ENCODE measurements around the gene SARS1. TPM values are rescaled to one million over a fixed set of nuclear protein-coding genes. Genes with fewer than 3 reads are reported as not detected.

SARS1 gene
- total RNA-seq, 1 donor from 2014 or later, result 154 TPM

DNA sequence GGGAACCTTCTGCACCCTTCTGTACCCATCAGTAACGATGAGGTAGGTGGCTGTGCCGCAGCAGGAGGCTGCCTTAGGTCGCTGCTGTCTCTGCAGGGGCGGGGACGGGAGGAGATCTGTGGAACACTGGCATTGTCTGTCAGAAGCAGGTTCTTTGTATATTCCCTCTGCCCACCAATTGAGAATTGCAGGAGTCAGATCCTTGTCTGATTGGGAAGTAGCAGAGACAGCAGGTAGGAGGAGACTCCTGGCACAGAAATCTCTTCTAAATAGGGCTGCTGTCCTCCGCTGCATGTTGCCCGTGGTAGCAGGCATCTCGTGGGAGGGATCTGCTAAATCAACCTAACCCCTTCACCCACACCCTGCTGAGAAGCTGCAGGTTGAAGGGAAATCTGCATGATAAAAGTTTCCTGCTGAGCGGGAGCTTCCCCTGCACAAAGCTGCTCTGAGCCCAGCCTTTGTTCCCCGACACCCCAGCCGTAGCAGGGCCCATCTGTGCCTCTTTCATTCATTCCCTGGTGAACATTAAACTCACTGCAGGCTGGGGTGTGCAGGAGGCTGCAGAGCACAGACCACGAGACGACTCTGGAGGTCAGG is 15.9 kb downstream of the SARS1 start:
- ATAC-seq, result no peak

DNA sequence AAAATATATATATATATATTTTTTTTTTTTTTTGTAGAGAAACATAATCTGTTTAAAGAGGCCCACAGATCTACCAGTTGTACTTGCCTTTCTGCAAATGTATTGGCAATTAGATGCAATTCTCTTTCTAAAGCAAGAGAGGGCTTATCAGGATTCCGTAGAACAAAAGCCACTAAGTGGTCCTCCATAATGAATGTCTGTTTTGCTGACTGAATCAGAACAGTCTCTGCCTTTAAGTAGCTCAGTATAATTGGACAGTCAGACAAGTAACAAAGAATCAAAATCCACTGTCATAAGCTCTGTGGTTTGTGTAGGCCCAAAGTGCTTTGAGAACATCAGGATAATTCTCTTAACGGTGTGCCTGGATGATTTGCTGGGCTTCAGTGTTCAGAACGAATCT is 17.3 kb downstream of the SARS1 start:
- no peak for ATAC-seq

DNA sequence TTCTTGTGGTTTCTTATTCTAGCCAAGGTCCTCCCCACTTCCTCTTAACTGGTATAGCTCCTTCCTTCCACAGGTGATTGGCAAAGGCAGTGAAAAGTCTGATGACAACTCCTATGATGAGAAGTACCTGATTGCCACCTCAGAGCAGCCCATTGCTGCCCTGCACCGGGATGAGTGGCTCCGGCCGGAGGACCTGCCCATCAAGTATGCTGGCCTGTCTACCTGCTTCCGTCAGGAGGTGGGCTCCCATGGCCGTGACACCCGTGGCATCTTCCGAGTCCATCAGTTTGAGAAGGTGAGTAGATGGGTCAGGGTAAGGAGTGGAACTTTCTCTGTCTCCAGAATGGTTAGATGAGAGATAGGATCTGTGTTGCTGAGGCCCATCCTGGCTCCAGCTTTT is 21.4 kb downstream of the SARS1 start:
- no peak for ATAC-seq

DNA sequence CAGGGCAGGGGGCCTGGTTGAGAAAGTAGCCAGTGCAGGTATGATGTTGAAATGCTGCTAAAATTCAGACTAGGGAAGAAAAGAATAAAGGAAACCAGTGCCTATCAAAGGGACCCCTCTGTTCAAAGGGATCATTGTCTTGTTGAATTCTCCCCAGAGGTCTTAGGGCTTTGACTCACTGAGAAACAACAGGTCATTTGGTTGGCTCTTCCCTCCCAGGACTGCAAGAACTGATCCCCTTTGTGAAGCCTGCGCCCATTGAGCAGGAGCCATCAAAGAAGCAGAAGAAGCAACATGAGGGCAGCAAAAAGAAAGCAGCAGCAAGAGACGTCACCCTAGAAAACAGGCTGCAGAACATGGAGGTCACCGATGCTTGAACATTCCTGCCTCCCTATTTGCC is 23.8 kb downstream of the SARS1 start:
- no peak for ATAC-seq

DNA sequence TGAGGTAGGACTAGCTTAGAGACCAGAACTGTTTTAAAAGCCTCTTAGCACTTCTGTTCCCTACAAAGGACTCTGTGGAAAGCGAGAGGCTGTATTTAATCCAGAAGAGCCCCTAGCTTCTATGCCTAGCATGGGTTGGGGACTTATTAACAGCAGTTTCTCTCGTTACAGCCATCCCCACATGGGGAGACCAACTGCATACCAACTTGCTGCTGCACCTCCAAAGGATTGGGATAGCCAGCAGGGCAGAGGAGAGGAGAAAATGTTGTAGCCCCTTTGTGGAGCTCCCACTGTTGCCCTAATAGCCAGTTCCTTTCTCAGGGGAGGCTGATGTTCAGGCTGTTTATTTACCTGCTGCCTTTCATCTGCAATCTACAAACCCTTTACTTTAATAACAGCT is 24.7 kb downstream of the SARS1 start:
- ATAC-seq, result no peak

DNA sequence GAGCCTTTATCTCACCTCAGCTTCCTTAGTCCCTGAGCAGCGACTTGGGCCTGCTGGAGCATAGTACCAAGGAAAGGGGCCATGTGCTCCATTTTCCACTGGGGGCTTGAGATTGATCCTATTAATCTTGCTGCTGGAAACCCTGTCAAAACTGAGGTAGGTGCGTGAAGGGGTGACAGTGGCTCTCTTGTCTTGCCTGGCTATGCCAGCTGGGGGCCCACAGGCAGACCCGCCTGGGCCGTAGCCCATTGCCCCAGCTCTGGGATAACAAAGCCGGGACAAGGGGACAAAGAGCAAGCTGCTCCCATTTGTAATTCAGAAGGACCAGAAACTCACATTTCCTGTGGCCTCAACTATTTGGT is 25.3 kb downstream of the SARS1 start:
- ATAC-seq, result no peak

DNA sequence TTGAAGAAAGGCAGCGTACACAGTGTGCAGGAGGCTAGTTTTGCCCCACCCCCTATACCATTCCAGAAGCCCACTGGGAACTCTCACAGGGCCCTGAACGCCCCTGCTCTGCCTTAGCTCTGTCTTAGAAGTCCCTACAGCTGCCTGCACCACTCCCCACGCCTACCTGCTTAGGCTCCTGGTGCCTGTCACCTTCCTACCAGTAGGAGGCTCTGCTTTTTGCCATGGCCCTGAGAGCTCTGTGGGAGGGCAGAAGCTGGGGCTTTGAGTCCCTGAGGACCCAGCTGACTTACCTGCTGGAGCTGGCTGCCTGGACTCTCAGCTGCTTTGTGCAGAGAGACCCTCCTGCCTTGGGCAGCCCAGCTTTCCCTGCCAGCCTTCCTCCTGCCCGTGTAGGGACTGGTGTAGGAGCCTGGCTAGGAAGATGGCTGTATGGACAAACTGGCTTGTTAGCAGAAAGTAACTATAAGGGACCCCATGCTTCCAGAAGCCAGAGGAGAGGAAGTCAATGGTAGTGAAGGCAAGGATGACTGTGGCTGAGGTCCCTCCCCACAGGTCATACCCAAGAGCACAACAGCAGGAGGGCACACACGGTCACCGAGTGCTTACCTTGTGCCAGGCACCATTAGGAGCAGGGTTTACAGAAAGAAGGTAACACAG is 25.8 kb downstream of the SARS1 start:
- ATAC-seq, result peak; percentile 59

DNA sequence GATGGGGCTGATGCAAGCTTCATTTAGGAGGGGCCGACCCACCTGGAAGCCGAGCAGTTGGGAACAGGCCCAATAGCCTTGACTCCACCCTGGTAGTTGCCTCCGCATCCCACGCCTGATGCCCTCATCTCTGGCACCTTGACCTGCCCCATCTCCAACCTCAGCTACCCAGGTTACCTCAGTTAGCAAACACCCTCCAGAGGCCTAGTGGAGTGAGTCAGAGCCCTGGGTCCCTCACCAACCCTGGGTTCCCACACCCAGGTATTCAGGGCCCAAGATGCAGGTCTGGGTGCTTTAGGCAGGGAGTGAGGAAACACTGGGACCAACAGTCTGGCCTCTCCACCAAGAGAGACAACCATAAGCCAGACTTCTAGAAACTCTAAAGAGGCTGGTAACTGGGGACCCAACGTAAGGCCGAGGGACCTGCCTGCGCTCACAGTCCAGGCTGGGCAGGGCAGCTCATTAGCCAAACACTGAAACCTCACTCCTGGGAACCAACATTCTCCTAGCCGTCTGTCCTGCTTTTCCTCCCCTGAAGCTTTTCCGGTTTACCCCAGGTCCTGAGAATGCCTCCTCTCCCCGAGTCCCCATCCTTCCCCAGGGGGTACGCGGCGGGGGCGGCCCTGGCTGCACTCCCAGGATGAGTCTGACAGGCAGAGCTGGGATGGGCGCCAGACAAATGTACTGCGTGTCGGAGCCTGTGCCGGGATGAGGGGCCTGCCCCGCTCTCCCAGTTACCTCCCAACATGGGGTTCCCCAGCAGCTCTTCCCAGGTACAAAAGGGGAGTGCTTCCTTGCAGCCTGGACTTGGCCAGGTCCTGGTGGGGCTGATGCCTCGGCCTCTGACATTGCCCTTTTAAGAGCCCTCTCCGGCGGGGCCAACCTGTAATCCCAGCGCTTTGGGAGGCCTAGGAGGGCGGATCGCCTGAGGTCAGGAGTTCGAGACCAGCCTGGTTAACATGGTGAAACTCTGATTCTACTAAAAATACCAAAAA is 26.7 kb downstream of the SARS1 start:
- ATAC-seq, result peak; percentile 83

DNA sequence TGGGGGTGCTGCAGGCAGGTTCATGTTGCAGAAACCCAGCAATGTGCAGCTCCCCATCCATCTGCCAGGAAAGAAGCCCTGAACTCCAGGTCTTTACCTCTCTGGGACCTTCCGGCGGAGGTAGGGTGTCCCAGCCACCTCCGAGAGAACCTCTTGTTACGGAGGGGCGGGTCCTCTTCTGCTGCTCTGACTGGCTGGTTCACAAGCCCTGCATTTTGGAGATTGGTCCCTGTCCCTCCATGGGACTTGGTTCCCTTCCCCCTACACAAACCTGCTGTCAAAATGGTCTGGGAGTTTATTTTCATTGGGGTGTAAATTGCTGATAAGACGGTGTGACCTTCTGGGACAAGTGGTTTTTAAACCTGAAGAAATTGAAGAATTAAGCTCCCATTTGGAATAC is 27.6 kb downstream of the SARS1 start:
- ATAC-seq, result no peak

DNA sequence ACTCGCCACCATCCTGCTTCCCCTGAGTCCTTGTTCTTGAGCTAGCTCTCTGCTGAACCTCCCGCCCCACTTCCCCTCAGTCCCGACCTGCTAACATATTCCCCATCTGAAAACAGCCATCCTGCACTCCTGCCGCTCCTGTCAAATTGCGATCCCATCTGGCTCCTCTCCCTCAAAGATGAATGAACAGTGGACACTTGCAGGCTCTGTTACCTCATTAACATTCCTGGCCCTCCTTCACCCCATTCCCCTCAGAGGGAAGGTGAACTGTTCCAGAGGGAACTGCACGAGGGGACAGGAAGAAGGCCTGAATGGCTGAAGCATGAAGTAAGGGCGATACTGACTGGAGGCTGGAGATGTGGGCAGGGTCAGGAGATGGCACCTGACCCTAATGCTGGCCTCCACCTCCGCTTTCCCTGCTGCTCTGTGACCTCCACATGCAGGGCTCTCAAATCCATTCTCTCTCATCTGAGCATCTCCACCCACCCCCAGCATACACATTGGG is 28.2 kb downstream of the SARS1 start:
- no peak for ATAC-seq

DNA sequence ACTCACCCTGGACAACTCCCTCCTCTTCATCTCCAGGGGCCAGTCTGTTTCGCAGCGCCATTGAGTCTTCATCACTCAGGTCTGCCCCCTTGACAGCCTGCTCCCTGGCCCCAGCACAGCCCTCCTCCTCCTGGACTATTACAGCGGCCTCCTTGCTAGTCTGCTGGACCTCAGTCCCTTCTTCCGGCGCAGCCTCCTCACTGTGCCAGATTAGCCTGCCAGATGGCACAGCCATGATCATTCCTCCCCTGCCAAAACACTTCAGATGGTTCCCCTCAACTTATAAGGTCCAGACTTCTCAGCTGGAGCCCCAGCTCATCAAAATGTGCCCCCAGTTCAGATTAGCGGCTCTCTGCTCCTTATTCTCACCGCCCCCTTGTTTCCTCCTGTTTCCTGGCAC is 28.7 kb downstream of the SARS1 start:
- no peak for ATAC-seq

DNA sequence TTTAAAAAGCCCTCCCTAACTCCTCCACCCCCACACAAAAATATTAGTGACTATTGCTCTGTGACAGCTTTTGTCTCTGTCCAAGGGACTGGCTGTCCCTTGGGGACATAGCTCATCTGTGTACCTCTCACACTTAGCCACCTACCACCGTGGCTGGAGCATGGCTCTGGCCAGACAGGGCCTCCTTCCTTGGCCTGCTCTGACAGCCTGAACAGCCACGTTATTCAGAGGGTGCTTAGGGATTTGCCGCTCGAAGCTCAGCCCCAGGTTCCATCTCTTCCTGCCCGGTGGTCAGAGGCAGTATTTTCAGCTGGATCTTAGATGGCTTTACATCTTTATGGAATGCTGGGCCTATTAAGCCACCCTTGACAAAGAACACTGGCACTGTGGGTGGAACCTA is 29.5 kb downstream of the SARS1 start:
- no peak for ATAC-seq

DNA sequence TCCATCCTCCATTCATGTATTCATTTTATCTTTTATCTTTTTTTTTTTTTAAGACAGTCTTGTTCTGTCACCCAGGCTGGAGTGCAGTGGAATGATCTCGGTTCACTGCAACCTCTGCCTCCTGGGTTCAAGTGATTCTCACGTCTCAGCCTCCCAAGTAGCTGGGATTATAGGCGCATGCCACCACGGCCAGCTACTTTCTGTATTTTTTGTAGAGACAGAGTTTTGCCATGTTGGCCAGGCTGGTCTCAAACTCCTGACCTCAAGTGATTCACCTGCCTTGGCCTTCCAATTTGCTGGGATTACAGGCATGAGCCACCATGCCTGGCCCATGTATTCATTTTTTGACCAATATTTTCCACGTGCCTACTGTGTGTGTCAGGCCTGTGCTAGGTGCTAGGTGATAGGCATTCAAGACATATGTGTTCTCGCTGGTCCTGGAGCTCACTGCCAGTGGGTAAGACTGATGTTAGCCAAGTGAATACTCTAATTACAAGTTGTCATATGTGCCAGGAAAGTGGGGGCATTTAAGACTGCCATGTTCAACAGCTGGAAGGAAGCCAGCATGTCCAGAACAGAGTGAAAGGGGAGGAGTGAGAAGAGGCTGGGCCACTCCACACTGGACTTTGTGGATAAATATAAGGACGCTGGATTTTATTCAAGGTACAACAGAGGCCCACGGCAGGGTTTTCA is 30.3 kb downstream of the SARS1 start:
- no peak for ATAC-seq

DNA sequence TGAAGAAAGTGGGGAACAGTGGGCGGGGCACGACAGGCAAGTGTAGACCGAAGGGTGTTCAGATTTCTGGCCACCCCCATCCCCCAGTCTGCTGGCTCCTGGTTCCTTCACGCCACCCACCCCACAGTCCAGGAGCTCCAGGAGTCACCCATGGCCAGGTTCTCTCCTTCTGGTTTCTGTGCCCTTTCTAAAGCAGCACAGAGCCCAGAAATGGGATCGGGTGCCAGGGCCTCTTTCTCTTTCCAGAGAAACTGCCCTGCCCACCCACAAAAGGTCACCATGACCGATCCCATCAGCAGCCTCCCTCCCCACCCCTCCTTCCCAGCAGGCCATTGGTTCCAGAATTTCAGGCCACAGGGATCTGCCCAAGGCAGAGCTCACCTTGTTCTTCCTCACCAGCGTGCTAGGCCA is 32.4 kb downstream of the SARS1 start:
- ATAC-seq, result no peak

DNA sequence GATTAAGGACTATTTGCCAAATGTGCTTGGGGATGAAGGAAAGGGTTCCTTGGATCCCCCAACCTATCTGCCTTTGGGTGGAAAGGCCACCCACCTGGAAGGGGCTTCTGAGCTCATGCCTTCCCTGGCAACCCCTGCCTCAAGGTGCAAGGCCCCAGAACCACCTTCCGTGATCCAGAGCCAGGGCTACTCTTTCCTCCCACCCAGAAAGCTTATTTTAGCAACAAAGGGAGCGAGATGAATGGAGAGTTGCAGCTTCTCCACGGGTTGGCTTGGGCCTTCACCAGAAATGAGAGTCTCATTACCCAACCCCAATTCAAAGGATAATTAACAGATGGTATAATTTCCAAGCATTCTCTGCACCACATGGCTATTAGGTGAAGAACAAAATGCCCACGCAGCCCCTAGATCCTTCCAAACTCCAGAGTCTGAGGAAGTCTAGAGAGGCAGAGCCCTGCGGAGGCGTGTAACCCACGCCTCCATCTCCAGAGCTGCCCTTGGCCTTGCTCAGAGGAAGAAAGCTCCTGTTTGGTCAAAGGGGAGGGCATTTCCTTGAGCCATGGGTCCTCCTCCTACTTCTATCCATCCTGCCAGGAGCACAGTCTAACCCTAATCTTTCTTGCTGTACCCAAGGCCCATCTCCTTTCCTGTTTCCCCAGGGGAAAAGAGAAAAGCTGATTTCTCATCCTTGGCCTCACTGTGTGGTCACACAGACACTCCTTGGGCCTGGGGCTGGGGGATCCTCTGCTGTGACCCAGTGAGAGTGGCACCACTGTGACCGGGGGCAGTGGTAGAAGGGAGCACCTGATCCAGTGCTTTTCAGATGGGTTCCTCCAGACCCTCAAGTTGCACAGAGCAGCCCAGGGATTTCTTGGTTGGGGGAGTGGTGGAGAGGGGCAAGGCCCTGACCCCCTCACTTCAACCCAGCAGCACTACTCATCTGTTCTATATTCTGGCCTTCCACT is 34.0 kb downstream of the SARS1 start:
- no peak for ATAC-seq

DNA sequence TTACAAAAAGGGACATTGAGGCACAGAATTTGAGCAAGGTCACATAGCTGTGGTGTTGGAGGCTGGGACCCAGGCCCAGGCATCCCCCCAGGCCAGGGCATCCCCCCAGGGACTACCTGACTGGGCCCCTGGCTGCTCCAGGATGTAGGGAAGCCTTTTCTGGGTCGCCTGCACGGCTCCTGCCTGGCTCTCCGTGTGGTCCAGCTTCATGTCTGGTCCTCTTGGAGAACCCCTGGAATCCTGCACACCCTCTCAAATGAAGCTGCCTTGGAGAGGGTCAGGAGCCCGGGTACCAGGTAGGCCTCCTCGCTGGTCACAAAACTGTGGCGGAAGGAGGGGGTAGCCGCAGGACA is 34.7 kb downstream of the SARS1 start:
- no peak for ATAC-seq

DNA sequence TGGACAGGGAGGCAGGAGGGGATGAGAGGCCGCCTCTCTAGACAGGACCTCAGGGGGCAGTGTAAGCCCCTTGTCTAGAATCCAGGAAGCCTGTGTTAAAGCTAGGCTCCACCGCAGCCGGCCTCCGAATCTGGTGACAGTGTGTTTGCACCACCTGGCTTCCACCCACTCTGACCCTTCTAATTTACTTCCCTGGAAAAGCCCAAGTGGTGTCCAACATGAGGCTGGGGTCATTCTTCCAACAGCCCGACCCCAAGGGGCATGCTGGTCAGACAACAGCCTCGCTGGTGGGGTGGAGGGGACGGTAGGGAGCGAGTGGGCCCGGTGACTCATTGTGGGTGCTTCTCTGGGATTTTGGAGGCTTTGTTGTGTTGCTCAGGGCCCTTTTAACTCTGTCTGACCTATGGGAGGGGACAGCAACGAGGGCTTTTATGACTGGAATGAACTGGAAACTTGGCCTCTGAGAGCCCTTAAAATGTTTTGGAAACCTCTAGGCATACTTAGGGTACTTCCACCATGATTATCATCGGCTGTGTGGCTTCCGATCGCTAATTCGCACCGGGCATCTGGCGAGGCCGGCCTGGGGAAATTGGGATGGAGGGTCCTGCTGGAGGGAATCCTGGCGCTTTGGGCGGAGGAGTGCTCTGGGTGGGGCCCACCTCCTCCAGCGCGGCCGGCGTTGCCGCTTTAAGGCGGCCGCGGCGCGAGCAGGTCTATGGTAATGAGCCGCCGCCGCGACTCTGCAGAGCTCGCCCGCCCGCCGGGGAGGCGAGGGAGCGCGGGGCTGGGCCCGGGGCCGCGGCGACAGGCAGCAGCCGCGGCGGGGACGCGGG is 35.3 kb downstream of the SARS1 start, which contains the start of gene CELSR2:
CELSR2 (plus strand) TSS at position 743 of the 833 bp plus-strand sequence. CDS start 541 bp downstream, outside the sequence.
- ATAC-seq, result peak; percentile 55

DNA sequence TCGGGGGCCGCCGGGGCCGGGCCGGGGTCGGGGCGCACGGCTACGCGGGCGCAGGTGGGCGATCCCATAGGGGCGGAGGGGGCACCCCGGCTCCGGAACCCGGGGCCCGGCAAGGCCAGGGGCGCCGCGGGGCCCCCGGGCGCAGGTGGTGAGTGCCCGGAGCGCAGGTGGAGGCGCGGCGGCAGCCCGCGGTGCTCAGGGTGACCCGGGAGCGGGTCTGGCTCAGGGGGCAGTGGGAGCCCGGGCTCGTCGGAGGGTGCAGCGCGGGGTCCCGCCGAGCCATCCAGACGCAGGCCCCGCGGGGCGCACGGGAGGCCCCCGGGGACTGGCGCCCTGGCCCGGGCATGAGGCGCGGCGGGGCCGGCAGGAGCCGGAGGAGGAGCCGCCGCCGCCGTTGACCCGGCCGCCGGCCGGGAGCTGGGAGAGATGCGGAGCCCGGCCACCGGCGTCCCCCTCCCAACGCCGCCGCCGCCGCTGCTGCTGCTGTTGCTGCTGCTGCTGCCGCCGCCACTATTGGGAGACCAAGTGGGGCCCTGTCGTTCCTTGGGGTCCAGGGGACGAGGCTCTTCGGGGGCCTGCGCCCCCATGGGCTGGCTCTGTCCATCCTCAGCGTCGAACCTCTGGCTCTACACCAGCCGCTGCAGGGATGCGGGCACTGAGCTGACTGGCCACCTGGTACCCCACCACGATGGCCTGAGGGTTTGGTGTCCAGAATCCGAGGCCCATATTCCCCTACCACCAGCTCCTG is 36.1 kb downstream of the SARS1 start:
- no peak for ATAC-seq

DNA sequence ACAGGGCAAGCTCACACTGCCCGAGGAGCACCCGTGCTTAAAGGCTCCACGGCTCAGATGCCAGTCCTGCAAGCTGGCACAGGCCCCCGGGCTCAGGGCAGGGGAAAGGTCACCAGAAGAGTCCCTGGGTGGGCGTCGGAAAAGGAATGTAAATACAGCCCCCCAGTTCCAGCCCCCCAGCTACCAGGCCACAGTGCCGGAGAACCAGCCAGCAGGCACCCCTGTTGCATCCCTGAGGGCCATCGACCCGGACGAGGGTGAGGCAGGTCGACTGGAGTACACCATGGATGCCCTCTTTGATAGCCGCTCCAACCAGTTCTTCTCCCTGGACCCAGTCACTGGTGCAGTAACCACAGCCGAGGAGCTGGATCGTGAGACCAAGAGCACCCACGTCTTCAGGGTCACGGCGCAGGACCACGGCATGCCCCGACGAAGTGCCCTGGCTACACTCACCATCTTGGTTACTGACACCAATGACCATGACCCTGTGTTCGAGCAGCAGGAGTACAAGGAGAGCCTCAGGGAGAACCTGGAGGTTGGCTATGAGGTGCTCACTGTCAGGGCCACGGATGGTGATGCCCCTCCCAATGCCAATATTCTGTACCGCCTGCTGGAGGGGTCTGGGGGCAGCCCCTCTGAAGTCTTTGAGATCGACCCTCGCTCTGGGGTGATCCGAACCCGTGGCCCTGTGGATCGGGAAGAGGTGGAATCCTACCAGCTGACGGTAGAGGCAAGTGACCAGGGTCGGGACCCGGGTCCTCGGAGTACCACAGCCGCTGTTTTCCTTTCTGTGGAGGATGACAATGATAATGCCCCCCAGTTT is 36.9 kb downstream of the SARS1 start:
- ATAC-seq, result no peak

All from esophagus mucosa (tissue), 1 donor.